Activated CD4-positive, alpha-beta T cell treated with anti-CD3 and anti-CD28 coated beads for 24 hours (primary cell): ENCODE data around the gene RPP38.

ENCODE experiments used
- DNase-seq, 2 donors: peaks; one replicate each; pipeline ENCODE4 v3.0.0-alpha.2; 2020; ENCODE audit warnings: low read depth in 2 of 2

Gene RPP38

GRCh38 chr10:15149042-15149771 lies 52.1 kb downstream of the RPP38 start:
- DNase-seq: no peak

GRCh38 chr10:15150563-15150962 lies 53.4 kb downstream of the RPP38 start:
- DNase-seq: no peak

DNA sequence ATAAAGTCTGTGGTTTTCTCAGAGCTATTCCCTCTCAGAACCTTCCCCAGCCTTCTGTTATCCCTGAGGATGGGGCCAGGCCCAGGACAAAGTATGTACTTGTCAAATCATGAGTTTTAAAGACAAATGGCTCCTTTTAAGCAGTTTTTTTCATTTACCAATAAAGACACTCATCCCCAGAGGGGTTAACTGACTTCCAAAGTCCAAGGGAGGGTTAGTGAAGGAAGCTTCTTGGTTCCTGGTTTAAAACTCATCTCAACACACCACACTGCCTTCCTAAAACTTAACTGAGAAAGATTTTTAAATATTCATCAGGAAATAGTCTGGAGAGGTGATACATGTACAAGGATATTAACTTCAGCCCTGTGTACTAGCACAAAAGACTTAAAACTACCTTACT lies 55.4 kb downstream of the RPP38 start:
- DNase-seq: no peak
